Activated CD4-positive, alpha-beta T cell treated with anti-CD3 and anti-CD28 coated beads, Interleukin-2, Interleukin-6, amounts not matched to agents 100 ng/mL and 50 ng/mL, durations not matched to agents 16 hours and 8 hours (primary cell): ENCODE data around the gene NECAB2.

ENCODE experiments used
- DNase-seq: peaks from one replicate; pipeline ENCODE4 v3.0.0-alpha.2; 2020

Gene NECAB2

DNA sequence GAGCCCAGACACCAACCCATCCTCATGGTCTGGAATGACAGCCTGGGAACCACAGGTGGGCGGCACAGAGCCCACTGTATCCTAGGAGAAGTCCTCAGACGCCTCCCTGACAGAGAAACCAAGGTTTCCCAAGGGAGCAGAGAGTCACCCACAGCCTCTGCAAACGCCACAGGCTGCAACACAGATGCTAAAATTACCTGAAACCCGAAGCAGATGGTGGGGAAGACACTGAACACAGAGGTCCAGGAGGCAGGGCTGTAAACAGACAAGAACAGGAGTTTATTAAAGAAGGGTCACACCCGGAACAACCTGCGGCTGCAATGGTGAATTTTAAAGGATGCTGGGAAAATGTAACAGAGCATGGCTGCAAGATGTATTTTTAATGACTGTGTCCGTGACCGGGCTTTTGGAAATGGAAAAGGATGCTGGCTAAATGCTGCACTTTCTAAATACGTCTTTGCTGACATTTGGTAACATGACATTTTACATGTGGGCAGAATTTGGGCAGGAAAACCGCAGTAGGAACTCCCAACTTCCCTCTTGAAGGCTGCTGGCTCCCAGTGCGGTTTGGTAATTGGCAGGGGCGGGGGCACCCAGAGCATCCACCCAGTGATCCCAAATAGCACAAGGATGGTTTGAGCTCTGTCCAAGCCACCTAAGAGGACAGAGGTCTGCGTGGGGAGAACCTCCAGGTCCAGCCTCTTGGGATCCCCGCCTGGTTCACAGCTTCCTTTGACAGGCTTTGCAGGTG is 61.4 kb downstream of the NECAB2 start:
- no peak for DNase-seq

DNA sequence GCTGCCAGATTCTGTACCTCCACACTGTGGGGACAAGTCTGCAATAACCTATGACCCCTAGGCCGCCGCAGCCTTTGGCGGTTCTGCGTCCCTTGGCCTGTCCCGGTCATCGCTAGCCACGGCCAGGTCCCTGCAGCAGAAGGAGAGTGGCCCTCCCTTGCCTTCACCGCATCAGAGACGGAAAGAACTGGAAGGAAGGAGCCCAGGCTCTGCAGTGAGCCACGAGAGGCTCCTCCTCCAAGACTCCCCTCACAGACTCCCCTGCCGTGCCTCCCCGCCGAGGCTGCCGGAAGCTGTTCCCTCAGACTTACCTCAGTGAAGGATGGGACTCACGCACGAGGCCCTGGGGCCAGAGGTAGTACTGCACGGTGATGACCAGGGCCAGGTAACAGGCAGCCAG is 63.5 kb downstream of the NECAB2 start:
- DNase-seq, result no peak

GRCh38 chr16:84032458-84033178 is 64.6 kb downstream of the NECAB2 start:
- no peak for DNase-seq

- DNase-seq, result no peak
Observed at GRCh38 chr16:84033251-84034195, 65.5 kb downstream of the NECAB2 start.

GRCh38 chr16:84034516-84034915 is 66.5 kb downstream of the NECAB2 start:
- DNase-seq, result no peak

GRCh38 chr16:84036131-84036530 is 68.1 kb downstream of the NECAB2 start:
- DNase-seq, result no peak

DNA sequence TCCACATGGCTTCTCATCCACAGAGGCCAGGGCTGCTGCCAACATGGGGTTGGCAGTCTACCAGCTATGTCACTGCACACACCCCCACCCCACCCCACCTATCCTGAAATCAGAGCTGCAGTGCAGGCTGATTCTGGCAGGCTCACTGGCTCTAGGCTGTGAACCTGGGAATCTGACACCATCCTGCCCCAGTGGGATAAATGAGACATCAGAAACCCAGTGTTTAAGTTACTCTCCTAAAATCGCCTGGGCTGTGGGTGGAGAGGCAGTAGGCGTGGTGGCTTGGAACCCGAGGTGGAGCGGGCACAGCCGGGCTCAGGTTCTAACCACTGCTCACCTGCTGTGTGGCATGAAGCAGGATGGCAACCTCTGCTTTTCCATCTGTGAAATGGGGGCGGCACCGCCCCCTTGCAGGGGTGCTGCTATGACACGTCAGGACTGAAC is 69.0 kb downstream of the NECAB2 start:
- DNase-seq, result no peak

GRCh38 chr16:84038469-84038868 is 70.4 kb downstream of the NECAB2 start:
- DNase-seq, result no peak

DNA sequence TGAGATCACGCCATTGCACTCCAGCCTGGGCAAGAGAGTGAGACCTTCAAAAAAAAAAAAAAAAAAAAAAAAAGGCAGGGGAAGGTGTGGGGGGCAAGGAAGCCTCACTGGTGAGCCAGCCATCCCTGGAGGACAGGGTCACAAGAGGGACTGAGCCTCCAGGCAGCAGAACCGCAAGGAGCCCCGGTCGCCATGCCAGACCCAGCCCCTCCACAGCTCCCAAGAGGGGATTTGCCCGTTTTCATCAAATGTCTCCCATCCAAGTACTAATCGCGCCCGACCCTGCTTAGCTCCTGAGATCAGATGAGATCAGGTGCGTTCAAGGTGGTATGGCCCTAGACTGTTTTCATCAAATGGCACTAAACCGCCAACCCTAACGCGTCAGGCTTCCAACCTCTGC is 71.7 kb downstream of the NECAB2 start:
- DNase-seq, result no peak

DNA sequence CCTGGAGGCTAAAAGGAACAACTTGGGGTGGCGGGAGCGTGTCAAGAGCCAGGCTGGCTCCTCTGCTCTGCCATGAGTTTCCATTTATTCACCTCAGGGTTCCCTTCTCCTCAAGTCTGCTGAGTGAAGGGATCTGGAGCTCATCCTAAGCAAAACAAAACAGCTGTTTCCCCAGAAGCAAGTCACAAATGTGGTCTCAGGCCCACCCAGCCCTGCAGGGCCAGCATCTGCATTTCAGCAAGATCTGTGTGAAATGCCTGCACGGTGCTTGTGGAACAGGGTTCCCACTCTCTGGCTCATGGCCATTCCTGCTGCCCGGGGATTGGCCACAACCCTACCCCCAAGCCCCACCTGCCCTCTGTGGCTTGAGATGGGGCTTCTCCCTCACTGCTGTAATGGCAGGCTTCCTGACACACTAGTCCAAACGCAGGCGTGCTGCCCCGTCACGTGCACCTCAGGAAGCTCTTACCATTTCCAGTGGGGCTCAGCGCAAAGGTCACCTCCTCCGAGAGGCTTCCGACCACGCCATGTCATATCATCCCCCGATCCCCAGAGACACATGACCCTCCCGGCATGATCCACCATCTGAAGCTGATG is 72.3 kb downstream of the NECAB2 start:
- no peak for DNase-seq

GRCh38 chr16:84040823-84041820 is 73.1 kb downstream of the NECAB2 start:
- DNase-seq, result no peak

GRCh38 chr16:84041881-84042280 is 73.8 kb downstream of the NECAB2 start:
- no peak for DNase-seq

- no peak for DNase-seq
Observed at GRCh38 chr16:84042308-84042878, 74.3 kb downstream of the NECAB2 start, which contains the start of gene SLC38A8. SLC38A8 (minus strand) TSS chr16:84042795; CDS start chr16:84042157, 638 bp downstream.

- no peak for DNase-seq
Observed at GRCh38 chr16:84042879-84043485, 74.9 kb downstream of the NECAB2 start.

DNA sequence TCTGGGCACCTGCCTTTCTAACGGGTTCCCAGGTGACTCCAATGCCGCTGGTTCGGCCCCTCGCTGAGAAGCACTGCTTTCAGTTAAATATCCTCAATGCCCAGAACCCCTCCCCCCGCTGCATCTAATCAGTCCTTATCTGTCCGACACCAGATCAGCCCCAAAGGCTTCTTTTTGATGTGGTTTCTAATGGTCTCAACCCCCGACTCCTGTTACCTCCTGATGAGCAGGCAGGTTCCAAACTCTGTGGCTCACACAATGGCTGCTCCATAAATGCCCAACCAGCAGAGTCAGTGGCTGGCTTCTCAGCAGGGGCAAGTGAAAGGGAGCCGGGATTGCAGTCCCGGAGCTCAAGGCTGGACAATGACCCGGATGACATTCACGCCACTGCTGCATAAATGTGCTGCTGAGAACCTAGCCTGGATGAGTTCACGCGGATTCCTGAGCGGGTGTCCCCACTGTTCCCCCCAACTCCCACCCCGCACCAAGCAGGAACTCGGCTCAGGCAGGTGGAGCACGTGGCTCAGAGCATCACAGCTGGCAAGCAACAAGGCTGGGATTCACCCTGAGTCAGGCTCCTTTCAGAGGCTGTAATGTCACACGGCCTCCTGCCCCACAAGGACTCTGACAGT is 75.6 kb downstream of the NECAB2 start:
- no peak for DNase-seq

GRCh38 chr16:84044118-84044488 is 76.1 kb downstream of the NECAB2 start:
- no peak for DNase-seq

DNA sequence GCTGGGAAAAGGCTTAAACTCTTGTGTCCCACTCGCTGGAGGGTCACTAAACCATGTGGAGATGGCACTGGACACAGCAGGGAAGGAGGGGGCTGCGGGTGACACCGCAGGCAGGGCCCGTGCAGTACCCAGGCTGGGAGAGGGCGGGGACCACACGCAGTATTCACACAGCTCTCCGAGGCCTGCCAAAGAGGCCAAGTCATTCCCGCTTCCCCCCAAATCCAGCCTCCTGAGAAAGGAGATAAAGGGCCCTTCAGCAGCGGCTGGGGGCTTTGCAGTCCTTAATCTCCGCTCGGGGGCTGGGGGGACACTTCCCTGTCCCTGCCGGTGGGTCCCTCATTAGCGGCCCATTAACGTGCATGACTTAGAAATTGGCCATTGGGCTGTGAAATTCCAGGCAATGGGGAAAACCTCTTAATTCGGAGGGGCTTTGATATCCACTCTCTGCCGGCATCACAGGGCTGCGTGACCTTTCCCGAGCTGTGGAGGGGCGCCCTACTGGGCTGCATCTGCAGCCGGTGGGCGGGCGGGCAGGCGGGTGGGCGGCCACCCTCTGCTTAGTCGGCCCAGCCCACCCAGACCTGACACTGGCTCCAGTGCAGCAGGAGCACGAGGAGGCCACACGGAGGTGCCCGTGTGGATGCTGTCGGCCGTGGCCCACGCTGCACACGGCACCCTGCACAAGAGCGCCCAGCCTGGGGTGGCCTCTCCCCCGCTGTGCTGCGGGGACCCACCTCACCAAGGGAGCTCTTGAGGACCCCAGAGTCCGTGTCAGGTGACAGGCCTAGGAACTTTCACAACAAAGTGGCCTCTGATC is 77.2 kb downstream of the NECAB2 start:
- no peak for DNase-seq

GRCh38 chr16:84045818-84046470 is 77.9 kb downstream of the NECAB2 start:
- no peak for DNase-seq

DNA sequence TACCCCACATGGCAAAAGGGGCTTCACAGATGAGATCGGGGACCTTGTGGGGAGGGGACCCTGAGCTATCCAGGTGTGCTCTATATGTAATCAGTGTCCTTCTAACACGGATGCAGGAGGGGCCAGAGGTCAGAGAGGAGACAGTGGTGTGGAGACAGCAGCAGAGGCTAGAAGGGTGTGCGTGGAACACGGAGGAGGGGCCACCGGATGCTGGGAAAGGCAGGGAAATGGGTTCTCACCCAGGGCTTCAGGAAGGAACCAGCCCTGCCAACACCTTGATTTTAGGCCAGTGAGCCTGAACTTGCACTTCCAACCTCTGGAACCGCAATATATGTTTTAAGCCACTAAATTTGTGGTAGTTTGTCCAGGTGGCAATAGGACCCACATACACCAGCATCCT is 79.2 kb downstream of the NECAB2 start:
- no peak for DNase-seq
